Mammary epithelial cell (primary cell): Measurements from ENCODE around the gene ATP11A.

Experiments
- CTCF ChIP-seq, 2 donors: IDR thresholded peaks in 1 of 2; conservative IDR thresholded peaks in 1 of 2; 2 replicates each; pipeline ENCODE4 v1.5.1; 2011 to 2012; ENCODE audit warnings: inconsistent platforms in 2 of 2, low read length in 2 of 2, mild to moderate bottlenecking in 2 of 2, control low read depth in 1 of 2, low read depth in 1 of 2; ENCODE audit not compliant: insufficient read depth in 1 of 2; ENCODE audit errors: extremely low read depth in 1 of 2
- EZH2 ChIP-seq: IDR thresholded peaks from 2 replicates; pipeline ENCODE4 v1.6.1; 2012; ENCODE audit warnings: low read length, inconsistent platforms, borderline replicate concordance

GRCh38 chr13:112641456-112642089 lies 48.3 kb upstream of the ATP11A start:
- no peak for TF ChIP-seq CTCF (conservative IDR thresholded peaks at IDR 0.05 in 1 of 2, IDR thresholded peaks at IDR 0.05 in 1 of 2; ENCODE audit: extremely low read depth in 1 of 2, insufficient read depth in 1 of 2, low read depth in 1 of 2, low read length in 2 of 2)
- no peak for TF ChIP-seq EZH2
